Spleen (tissue), 7 donors: ENCODE data around the gene SUSD6.

Source experiments
- CTCF ChIP-seq, 11 experiments: fragments of 200-600 bp in 7 of 11; fragments of 450-650 bp in 4 of 11; sonication (generic) in 4 of 11; IDR thresholded peaks in 8 of 11; conservative IDR thresholded peaks in 3 of 11; 1 replicate in 7 of 11; 2 replicates in 4 of 11; pipeline versions ENCODE4 v1.4.0 to v1.8.0; 2016 to 2021; ENCODE audit warnings: antibody characterized with exemption in 11 of 11, inconsistent platforms in 4 of 11, mild to moderate bottlenecking in 1 of 11
- POLR2A ChIP-seq, 3 donors: fragments of 450-650 bp; IDR thresholded peaks; one replicate each; pipeline ENCODE4 v1.5.1; 2017; ENCODE audit warnings: antibody characterized with exemption in 3 of 3, mild to moderate bottlenecking in 1 of 3
- POLR2AphosphoS5 ChIP-seq, 3 donors: sonication (generic); formaldehyde crosslinking; IDR thresholded peaks; one replicate each; pipeline ENCODE4 v1.5.1; 2017; ENCODE audit warnings: antibody characterized with exemption in 3 of 3
- donor health status: DM: no; HTN: no; CAD: no; lungs with moderate emphysema.
- donor health status: DM: no; HTN: no; CAD: no.
- donor health status: DM: no; HTN: no; CAD: no.

GRCh38 chr14:69675245-69675583 is 63.8 kb downstream of the SUSD6 start:
- TF ChIP-seq CTCF (IDR thresholded peaks at IDR 0.05 in 8 of 11, conservative IDR thresholded peaks at IDR 0.05 in 3 of 11), result no peak
- no peak for TF ChIP-seq POLR2A (IDR thresholded peaks at IDR 0.05)
- no peak for TF ChIP-seq POLR2AphosphoS5 (IDR thresholded peaks at IDR 0.05)
